ENCODE measurements around the gene PAGR1. TPM values are rescaled to one million over a fixed set of nuclear protein-coding genes. Genes with fewer than 3 reads are reported as not detected.

The PAGR1 gene
- total and polyA plus RNA-seq, 2 of the 8 experiments (the other 6 are each of a cell fraction or from before 2014, with no cell fraction given): 35.4 to 56.4 TPM

DNA sequence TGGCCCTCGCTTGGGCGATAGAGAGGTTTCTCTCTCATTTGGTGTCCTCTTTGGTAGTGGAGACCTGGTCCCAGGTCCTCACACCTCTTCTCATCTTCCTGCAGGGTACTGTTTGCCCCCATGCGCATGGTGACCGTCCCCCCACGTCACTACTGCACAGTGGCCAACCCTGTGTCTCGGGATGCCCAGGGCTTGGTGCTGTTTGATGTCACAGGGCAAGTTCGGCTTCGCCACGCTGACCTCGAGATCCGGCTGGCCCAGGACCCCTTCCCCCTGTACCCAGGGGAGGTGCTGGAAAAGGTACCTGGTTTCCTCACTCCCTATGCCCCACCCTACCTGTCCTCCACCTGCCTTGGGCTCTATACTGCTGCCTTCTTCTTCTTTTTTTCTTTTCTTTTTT, 14.8 kb downstream of the PAGR1 start:
- H4K20me1 ChIP-seq (replicated peaks in 1 of 2; ENCODE audit: control insufficient read depth in 1 of 2, insufficient read depth in 2 of 2, low read length in 2 of 2): no peaks in the 10 kb centered on the region
- TF ChIP-seq FOSL1 (IDR thresholded peaks at IDR 0.05; ENCODE audit: insufficient read depth, low read depth, low read length): no peak
- TF ChIP-seq MAFK (IDR thresholded peaks at IDR 0.05; ENCODE audit: low read depth, low read length): no peak
- no peak for TF ChIP-seq ASH2L (IDR thresholded peaks at IDR 0.05; ENCODE audit: low read length)
- TF ChIP-seq TCF12 (IDR thresholded peaks at IDR 0.05; ENCODE audit: low read depth, low read length): no peak
- no peak for TF ChIP-seq CEBPB (IDR thresholded peaks at IDR 0.05; ENCODE audit: low read depth, low read length)
- TF ChIP-seq, protein P1, sequence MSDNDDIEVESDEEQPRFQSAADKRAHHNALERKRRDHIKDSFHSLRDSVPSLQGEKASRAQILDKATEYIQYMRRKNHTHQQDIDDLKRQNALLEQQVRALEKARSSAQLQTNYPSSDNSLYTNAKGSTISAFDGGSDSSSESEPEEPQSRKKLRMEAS (IDR thresholded peaks at IDR 0.05): no peak
- no peak for TF ChIP-seq SP2 (IDR thresholded peaks at IDR 0.05; ENCODE audit: low read length)
- TF ChIP-seq RBBP5 (IDR thresholded peaks at IDR 0.05; ENCODE audit: borderline replicate concordance, low read depth, low read length): no peak
- TF ChIP-seq GTF2F1 (IDR thresholded peaks at IDR 0.05; ENCODE audit: borderline replicate concordance, low read depth, low read length): no peak
- no peak for TF ChIP-seq KDM4A (IDR thresholded peaks at IDR 0.05; ENCODE audit: low read depth, low read length, severe bottlenecking)
- TF ChIP-seq CHD1 (IDR thresholded peaks at IDR 0.05; ENCODE audit: low read depth, low read length): no peak
- TF ChIP-seq, protein P2, sequence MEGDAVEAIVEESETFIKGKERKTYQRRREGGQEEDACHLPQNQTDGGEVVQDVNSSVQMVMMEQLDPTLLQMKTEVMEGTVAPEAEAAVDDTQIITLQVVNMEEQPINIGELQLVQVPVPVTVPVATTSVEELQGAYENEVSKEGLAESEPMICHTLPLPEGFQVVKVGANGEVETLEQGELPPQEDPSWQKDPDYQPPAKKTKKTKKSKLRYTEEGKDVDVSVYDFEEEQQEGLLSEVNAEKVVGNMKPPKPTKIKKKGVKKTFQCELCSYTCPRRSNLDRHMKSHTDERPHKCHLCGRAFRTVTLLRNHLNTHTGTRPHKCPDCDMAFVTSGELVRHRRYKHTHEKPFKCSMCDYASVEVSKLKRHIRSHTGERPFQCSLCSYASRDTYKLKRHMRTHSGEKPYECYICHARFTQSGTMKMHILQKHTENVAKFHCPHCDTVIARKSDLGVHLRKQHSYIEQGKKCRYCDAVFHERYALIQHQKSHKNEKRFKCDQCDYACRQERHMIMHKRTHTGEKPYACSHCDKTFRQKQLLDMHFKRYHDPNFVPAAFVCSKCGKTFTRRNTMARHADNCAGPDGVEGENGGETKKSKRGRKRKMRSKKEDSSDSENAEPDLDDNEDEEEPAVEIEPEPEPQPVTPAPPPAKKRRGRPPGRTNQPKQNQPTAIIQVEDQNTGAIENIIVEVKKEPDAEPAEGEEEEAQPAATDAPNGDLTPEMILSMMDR (IDR thresholded peaks at IDR 0.05; ENCODE audit: control extremely low read depth in 1 of 3, insufficient read depth in 1 of 3, low read depth in 1 of 3, low read length in 3 of 3): no peak
- TF ChIP-seq CHD2 (IDR thresholded peaks at IDR 0.05; ENCODE audit: low read length): no peak

More for the DNA sequence above, 14.8 kb downstream of the PAGR1 start:
- Histone ChIP-seq H3K27ac (ENCODE audit: low read depth, low read length) (no peak overlapping the region), H2AFZ (ENCODE audit: low read length) (no peak overlapping the region), H3K4me3 (ENCODE audit: extremely low read depth in 1 of 4, insufficient read depth in 2 of 4, low read depth in 3 of 4, low read length in 4 of 4) (no peak overlapping the region), H4K91ac (replicated peaks; ENCODE audit: insufficient read length, low read length) (no peak overlapping the region), H2BK5ac (ENCODE audit: low read depth, low read length) (no peak overlapping the region), H2BK120ac (replicated peaks; ENCODE audit: low read depth, low read length) (no peak overlapping the region), H2BK12ac (ENCODE audit: low read depth, low read length) (no peak overlapping the region), H3K23me2 (ENCODE audit: low read depth, low read length) (no peaks in the 10 kb centered on the region), H3K18ac (ENCODE audit: extremely low read depth, low read length) (no peak overlapping the region), H3K23ac (ENCODE audit: insufficient read length) (no peak overlapping the region), H3K27me3 (replicated peaks in 1 of 4; ENCODE audit: control insufficient read depth in 3 of 4, extremely low read depth in 1 of 4, insufficient read depth in 3 of 4, low read length in 3 of 4) (0 out of 7 replicates have a peak, but pooled peaks cover 0 to 3% (median 0%) of the 10 kb centered on the region in 4 experiments), H4K8ac (ENCODE audit: extremely low read depth, insufficient read depth, low read length) (no peak overlapping the region), H2AK5ac (ENCODE audit: low read depth, low read length) (0 out of 2 replicates have a peak overlapping the region, but pooled peaks have one; percentile 39), H3K14ac (ENCODE audit: insufficient read length) (no peak overlapping the region), H3K4me2 (ENCODE audit: insufficient read depth in 1 of 2, low read depth in 2 of 2, low read length in 2 of 2) (no peak overlapping the region), H3K9ac (replicated peaks in 1 of 4; ENCODE audit: extremely low read depth in 1 of 4, low read depth in 3 of 4, low read length in 3 of 4) (no peak overlapping the region), H3K56ac (replicated peaks; ENCODE audit: insufficient read length, low read depth, low read length) (no peak overlapping the region), H2BK20ac (ENCODE audit: low read length) (no peak overlapping the region), H3K9me3 (ENCODE audit: insufficient read depth in 2 of 2, low read depth in 1 of 2, low read length in 1 of 2) (no peaks in the 10 kb centered on the region), H3K4me1 (replicated peaks in 1 of 4; ENCODE audit: control insufficient read depth in 3 of 4, insufficient read depth in 4 of 4, low read length in 3 of 4) (peaks cover 0 to 2% (median 0%) of the 10 kb centered on the region in 4 experiments; a peak in 3 of 7 replicates), H4K5ac (ENCODE audit: insufficient read length, low read depth, low read length) (no peak overlapping the region), H2BK15ac (ENCODE audit: low read length) (no peak overlapping the region), H3K36me3 (ENCODE audit: control insufficient read depth in 2 of 4, insufficient read depth in 4 of 4, low read length in 3 of 4) (no peaks in the 10 kb centered on the region), H3K79me1 (ENCODE audit: low read depth, low read length) (no peaks in the 10 kb centered on the region), H3K79me2 (ENCODE audit: control insufficient read depth in 1 of 2, insufficient read depth in 2 of 2, low read length in 2 of 2) (no peaks in the 10 kb centered on the region), H3K4ac (replicated peaks; ENCODE audit: insufficient read length, low read depth, low read length) (no peak overlapping the region)
- ChIA-PET CTCF (ENCODE audit: partially characterized antibody) (no interaction called here), POLR2A (ENCODE audit: partially characterized antibody) (no interaction called here)
- FAIRE-seq (no peak), DNase-seq (ENCODE audit: low read depth in 1 of 2, low spot score in 2 of 2) (no peak)
- WGBS, 2 experiments (ENCODE audit: extremely low coverage in 1 of 2, insufficient coverage in 1 of 2, insufficient read length in 1 of 2, insufficient replicate concordance in 2 of 2, low coverage in 1 of 2, low lambda C conversion rate in 2 of 2, missing lambda C conversion rate in 1 of 2): 91% methylated on average over 4 of the region's 11 CpGs; no CpG with 5 or more reads in 1 of the 2 experiments
